ENCODE results near the gene YPEL1.

The YPEL1 gene

GRCh38 chr22:21702700-21703683 is 32.6 kb downstream of the YPEL1 start:
- no peak for DNase-seq (ENCODE audit: low read depth in 2 of 2)
- TF ChIP-seq CTCF (IDR thresholded peaks at IDR 0.05; ENCODE audit: low read depth, low read length): no peak
- H3K4me3 ChIP-seq (replicated peaks in 1 of 2; ENCODE audit: low read depth in 2 of 2, low read length in 2 of 2): no peak overlapping the region

- no peak for TF ChIP-seq CTCF (IDR thresholded peaks at IDR 0.05; ENCODE audit: low read depth, low read length)
- no peak overlapping the region for H3K4me3 ChIP-seq (replicated peaks in 1 of 2; ENCODE audit: low read depth in 2 of 2, low read length in 2 of 2)
- DNase-seq (ENCODE audit: low read depth in 2 of 2): no peak
Observed at GRCh38 chr22:21702094-21702493, 33.5 kb downstream of the YPEL1 start.

- no peak for TF ChIP-seq CTCF (IDR thresholded peaks at IDR 0.05; ENCODE audit: low read depth, low read length)
- DNase-seq (ENCODE audit: low read depth in 2 of 2): no peak
- no peak overlapping the region for H3K4me3 ChIP-seq (replicated peaks in 1 of 2; ENCODE audit: low read depth in 2 of 2, low read length in 2 of 2)
Observed at GRCh38 chr22:21701384-21701971, 34.1 kb downstream of the YPEL1 start.

GRCh38 chr22:21700822-21701221 is 34.8 kb downstream of the YPEL1 start:
- H3K4me3 ChIP-seq (replicated peaks in 1 of 2; ENCODE audit: low read depth in 2 of 2, low read length in 2 of 2): no peak overlapping the region
- no peak for TF ChIP-seq CTCF (IDR thresholded peaks at IDR 0.05; ENCODE audit: low read depth, low read length)
- no peak for DNase-seq (ENCODE audit: low read depth in 2 of 2)

GRCh38 chr22:21699643-21700042 is 36.0 kb downstream of the YPEL1 start:
- H3K4me3 ChIP-seq (replicated peaks in 1 of 2; ENCODE audit: low read depth in 2 of 2, low read length in 2 of 2): no peak overlapping the region
- DNase-seq (ENCODE audit: low read depth in 2 of 2): no peak
- no peak for TF ChIP-seq CTCF (IDR thresholded peaks at IDR 0.05; ENCODE audit: low read depth, low read length)

GRCh38 chr22:21698430-21699329 is 36.9 kb downstream of the YPEL1 start:
- no peak overlapping the region for H3K4me3 ChIP-seq (replicated peaks in 1 of 2; ENCODE audit: low read depth in 2 of 2, low read length in 2 of 2)
- peak; percentile 40 to 57 for DNase-seq (ENCODE audit: low read depth in 2 of 2)
- TF ChIP-seq CTCF (IDR thresholded peaks at IDR 0.05; ENCODE audit: low read depth, low read length): no peak
